Hematopoietic multipotent progenitor cell treated with erythropoietin and hydrocortisone succinate and interleukin-3 and kit ligand, for 15 days (in vitro differentiated cells): Measurements from ENCODE around the gene SLC45A1.

ENCODE experiments used
- DNase-seq: peaks from one replicate; pipeline ENCODE4 v3.0.0-alpha.2; 2015; ENCODE audit warnings: low spot score

Gene SLC45A1

GRCh38 chr1:8384577-8384976 is 66.7 kb downstream of the SLC45A1 start:
- no peak for DNase-seq

DNA sequence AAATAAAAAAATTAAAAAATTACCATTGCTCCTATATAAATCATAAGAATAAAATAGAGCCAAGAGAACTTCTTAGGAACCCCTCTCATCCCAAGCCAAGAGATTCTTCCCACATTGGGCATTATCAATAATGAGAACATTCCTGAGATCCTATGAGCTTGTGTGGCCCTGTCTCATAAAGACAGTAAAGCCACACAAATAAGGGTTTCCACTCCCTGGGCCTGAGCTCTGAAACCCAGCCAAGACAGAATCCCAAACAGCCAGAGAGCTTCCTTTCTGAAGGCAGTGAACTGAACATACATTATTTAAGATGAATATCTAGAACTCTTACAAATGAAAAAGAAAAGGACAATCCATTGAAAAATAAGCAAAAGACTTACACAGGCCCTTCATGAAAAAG is 68.3 kb downstream of the SLC45A1 start:
- no peak for DNase-seq

- DNase-seq, result peak; percentile 11
Observed at GRCh38 chr1:8388732-8389562, 71.0 kb downstream of the SLC45A1 start.

DNA sequence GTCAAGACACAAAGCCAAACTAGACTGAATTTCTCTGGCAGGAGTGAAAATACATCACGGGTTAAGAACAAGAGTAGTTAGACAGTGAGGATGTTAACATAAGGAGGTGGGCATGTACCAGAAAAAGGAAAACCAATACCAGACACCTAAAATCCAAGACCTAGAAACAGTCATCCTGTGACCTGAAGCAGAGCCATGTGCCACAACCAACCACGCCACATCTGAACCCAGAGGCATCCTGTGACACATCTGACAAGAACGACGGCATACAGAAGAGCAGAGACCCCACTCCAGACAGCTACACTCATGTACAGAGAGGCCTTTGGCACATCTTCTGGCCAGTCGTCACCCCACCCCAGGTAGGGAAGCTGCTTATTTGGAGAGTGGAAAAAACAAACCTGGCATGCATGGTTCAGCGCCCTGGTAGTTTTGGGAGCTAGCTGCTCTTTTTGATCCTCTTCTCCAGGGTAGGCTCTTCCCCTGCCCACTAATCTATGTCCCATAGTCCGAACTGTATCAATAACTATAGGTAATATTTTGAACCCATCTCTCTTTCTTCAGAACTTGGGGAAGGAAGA is 72.1 kb downstream of the SLC45A1 start:
- no peak for DNase-seq

- DNase-seq, result no peak
Observed at GRCh38 chr1:8390707-8391106, 72.8 kb downstream of the SLC45A1 start.

GRCh38 chr1:8392522-8392921 is 74.6 kb downstream of the SLC45A1 start:
- DNase-seq, result no peak
